Measurements from ENCODE around the gene INHBB. TPM values are rescaled to one million over a fixed set of nuclear protein-coding genes. Genes with fewer than 3 reads are reported as not detected.
"Not testable (repeated sequence)": the region's sequence is repeated elsewhere in the genome, so short reads cannot be mapped to it uniquely, and the experiment has no call there.

Gene INHBB
- total RNA-seq, 1 donor from 2014 or later, result 0.23 TPM

DNA sequence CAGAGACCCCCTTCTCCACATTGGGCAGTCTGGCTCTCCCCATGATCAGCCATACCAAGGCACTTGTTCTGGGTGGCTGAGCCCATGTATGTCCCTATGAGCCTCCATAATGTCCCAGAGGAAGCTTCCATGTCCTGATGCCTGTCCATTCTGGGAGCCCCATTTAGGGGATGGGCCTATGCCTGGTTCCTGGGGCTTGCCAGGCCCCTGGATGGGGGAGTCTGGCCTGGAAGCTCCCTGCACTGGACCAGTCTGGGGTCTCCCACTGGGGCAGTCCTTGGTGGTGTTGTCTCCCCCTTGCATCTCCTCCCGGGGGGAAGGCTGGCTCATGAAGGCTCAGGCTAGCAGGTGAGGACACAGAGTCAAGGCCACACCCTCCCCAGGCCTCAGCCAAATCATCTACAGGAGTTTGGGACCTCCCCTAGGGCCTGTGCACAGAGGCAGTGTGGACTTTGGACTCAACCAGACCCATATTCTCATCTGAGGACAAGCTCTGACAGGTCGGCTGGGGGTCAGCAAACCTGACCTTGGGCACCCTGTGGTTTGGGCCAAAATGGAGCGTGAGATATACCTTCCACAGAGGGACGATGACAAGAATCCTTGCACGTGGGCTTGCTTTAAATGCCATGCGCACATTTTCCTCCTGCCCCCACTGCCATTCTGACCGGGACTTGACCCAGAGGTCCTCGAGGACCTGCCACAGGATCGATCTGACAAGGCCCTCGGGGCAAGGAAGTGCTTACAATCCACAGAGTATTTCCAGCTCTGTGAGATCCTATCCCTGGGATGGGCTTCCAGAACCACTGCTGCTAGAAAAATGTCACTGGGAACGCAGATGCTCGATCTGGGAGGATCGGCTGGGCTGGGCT is 38.8 kb downstream of the INHBB start:
- H3K4me3 ChIP-seq (ENCODE audit: low read depth, low read length), result no peak overlapping the region
- no peak for DNase-seq (ENCODE audit: low read depth)
- TF ChIP-seq, protein P1, sequence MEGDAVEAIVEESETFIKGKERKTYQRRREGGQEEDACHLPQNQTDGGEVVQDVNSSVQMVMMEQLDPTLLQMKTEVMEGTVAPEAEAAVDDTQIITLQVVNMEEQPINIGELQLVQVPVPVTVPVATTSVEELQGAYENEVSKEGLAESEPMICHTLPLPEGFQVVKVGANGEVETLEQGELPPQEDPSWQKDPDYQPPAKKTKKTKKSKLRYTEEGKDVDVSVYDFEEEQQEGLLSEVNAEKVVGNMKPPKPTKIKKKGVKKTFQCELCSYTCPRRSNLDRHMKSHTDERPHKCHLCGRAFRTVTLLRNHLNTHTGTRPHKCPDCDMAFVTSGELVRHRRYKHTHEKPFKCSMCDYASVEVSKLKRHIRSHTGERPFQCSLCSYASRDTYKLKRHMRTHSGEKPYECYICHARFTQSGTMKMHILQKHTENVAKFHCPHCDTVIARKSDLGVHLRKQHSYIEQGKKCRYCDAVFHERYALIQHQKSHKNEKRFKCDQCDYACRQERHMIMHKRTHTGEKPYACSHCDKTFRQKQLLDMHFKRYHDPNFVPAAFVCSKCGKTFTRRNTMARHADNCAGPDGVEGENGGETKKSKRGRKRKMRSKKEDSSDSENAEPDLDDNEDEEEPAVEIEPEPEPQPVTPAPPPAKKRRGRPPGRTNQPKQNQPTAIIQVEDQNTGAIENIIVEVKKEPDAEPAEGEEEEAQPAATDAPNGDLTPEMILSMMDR (conservative IDR thresholded peaks at IDR 0.05; ENCODE audit: low read depth, low read length), result no peak

DNA sequence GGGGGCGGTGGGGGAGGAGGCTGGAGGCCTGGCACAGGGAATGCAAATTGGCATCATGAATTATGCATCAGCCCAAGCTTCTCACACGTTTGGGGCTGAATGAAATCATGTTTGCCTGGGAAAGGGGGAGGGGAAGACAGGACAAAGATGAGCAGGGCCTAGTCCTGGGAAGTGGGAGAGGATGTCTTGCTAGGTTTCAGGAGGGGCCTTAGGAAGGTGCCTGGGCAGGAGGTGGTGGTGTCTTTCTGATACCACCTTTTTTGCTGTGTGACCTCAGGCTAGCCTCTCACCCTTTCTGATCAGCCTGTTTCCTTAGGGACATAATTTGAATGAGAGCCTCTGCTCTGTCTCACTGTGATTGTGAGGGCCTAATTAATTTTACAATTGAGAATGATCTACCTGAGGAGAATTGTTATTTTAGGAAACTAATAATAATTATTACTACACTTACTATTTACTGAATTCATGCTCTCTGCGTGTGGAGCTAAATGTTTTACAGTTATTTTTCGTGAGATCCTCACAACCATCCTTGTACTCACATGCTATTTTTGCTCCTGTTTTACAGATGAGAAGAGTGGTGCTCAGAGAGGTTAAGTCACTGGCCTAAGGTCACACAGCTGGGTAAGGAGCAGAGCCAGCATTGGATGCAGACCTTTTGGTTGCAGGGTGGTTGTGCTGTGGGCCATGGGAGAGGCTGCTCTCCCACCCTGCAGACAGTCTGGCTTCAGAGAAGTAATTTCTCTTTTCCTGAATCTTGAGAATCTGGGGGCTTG is 39.6 kb downstream of the INHBB start:
- DNase-seq (ENCODE audit: low read depth), result no peak
- H3K4me3 ChIP-seq (ENCODE audit: low read depth, low read length), result no peak overlapping the region
- TF ChIP-seq, protein P1 (conservative IDR thresholded peaks at IDR 0.05; ENCODE audit: low read depth, low read length), result no peak

DNA sequence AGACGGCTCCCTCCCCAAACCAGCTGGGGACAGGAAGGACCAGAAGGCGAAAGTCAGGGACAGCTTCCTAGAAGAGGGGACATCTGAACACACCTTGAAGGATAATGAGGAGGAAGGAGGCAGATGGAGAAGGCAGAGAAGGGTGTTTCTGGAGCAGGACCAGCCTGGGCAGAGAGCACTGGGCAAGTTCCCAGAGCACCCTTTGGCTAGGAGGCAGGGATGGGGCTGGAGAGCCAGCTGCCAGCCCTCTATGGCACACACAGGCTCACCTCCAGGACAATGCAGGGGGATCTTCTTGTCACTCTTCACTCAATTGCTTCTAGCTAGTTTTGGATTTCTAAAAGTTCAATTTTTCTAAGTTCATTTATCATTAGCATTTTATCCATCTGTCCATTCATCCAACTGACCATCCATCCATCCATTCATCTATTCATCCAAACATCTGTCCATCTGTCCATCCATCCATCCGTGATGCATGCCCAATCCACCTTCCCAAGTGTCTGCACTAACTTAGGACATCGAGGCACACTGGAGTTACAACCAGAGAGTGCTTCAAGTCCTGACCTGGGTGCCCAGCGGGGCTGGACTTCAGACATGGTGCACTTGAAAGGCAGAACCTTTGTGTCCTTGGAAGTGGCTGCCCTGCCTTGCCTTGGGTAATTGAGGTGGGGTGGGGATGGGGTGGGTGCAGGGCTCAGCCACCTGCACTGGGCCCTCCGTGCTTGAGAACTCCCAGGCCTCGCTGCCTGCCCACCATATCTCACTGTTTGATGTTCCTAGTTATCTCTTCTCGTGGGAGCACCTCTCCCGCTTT is 42.5 kb downstream of the INHBB start:
- H3K4me3 ChIP-seq (ENCODE audit: low read depth, low read length), result no peak overlapping the region
- DNase-seq (ENCODE audit: low read depth), result no peak
- TF ChIP-seq, protein P1 (conservative IDR thresholded peaks at IDR 0.05; ENCODE audit: low read depth, low read length), result no peak

DNA sequence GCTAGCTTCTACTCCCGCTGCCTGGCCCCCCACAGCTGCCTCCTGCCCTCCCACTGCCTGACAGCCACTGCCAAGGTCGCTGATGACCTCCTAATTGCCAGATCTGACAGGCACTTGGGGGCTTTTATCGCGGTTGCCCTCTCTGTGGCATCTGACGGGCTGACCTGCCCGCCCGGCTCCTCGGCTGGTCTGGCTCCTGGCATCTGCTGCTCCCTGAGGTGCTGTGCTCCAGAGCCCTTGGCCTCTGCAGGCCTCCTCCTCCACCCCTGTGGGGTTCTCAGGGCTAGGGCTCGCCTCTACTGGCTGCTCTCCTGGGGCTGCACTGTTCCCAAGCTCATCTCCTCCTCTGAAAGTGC is 43.1 kb downstream of the INHBB start:
- DNase-seq (ENCODE audit: low read depth), result no peak
- TF ChIP-seq, protein P1 (conservative IDR thresholded peaks at IDR 0.05; ENCODE audit: low read depth, low read length), result no peak
- no peak overlapping the region for H3K4me3 ChIP-seq (ENCODE audit: low read depth, low read length)

DNA sequence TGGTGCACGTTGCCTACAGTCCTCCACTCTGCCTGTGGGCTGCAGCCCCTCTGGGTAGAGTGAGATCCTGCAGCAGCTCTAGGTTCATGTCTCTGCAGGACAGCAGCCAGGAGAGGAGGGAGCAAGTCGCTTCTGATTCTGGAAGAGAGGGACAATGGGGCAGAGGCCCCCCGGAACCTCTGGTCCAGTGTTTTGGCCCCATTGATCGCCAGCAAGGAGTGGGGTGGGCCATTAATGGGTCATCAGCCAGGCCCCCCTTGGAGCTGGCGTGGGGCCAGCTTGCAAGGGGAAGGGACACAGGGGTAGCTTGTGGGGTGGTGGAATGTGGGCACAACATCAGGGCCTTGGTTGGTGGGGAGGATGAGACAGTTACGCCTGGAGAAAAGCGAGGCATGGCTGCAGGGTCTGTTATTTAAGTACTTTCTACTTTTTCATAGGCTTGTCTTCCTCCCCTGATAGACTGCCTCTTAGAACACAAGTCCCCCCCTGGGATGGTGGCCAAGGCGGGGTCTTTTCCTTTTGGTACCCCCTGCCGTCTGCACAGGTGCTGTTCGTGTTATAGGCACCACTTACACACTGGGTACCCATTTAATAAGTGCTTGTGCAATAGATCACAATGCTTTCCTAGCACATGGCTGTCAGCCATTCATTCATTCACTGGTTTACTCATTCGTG is 44.6 kb downstream of the INHBB start:
- TF ChIP-seq, protein P1 (conservative IDR thresholded peaks at IDR 0.05; ENCODE audit: low read depth, low read length), result no peak
- DNase-seq (ENCODE audit: low read depth), result no peak
- H3K4me3 ChIP-seq (ENCODE audit: low read depth, low read length), result no peak overlapping the region

DNA sequence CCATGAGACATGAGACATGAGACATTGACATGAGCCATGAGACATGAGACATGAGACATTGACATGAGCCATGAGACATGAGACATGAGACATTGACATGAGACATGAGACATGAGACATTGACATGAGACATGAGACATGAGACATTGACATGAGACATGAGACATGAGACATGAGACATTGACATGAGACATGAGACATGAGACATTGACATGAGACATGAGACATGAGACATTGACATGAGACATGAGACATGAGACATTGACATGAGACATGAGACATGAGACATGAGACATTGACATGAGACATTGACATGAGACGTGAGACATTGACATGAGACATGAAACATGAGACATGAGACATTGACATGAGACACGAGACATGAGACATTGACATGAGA is 45.4 kb downstream of the INHBB start:
- not testable (repeated sequence) for H3K4me3 ChIP-seq (ENCODE audit: low read depth, low read length); DNase-seq (ENCODE audit: low read depth)

Measured in epithelial cell of proximal tubule (primary cell).